Effector memory CD4-positive, alpha-beta T cell (primary cell): ENCODE results near the gene HDHD2.

ENCODE experiments used
- DNase-seq, 3 donors: peaks; one replicate each; pipeline ENCODE4 v3.0.0-alpha.2; 2020
- H3K27ac ChIP-seq: 2 replicates; pipeline ENCODE4 v1.7.0; 2013; ENCODE audit warnings: mild to moderate bottlenecking, low read length, moderate library complexity; ENCODE audit not compliant: insufficient read depth, poor library complexity, severe bottlenecking
- H3K27me3 ChIP-seq: replicated peaks from 2 replicates; pipeline ENCODE4 v1.7.0; 2013; ENCODE audit warnings: mild to moderate bottlenecking, low read length; ENCODE audit not compliant: insufficient read depth, control insufficient read depth, poor library complexity, severe bottlenecking
- H3K36me3 ChIP-seq: 2 replicates; pipeline ENCODE4 v1.7.0; 2013; ENCODE audit warnings: mild to moderate bottlenecking, low read length, moderate library complexity; ENCODE audit not compliant: control insufficient read depth, insufficient read depth
- H3K4me1 ChIP-seq: 2 replicates; pipeline ENCODE4 v1.7.0; 2013; ENCODE audit warnings: low read length, mild to moderate bottlenecking; ENCODE audit not compliant: control insufficient read depth, insufficient read depth, poor library complexity, severe bottlenecking
- H3K4me3 ChIP-seq: 2 replicates; pipeline ENCODE4 v1.7.0; 2013; ENCODE audit warnings: low read length, low read depth, mild to moderate bottlenecking; ENCODE audit not compliant: insufficient read depth, poor library complexity, severe bottlenecking
- H3K9me3 ChIP-seq: 2 replicates; pipeline ENCODE4 v1.7.0; 2013; ENCODE audit warnings: mild to moderate bottlenecking, low read length, moderate library complexity; ENCODE audit not compliant: control insufficient read depth

Gene HDHD2

DNA sequence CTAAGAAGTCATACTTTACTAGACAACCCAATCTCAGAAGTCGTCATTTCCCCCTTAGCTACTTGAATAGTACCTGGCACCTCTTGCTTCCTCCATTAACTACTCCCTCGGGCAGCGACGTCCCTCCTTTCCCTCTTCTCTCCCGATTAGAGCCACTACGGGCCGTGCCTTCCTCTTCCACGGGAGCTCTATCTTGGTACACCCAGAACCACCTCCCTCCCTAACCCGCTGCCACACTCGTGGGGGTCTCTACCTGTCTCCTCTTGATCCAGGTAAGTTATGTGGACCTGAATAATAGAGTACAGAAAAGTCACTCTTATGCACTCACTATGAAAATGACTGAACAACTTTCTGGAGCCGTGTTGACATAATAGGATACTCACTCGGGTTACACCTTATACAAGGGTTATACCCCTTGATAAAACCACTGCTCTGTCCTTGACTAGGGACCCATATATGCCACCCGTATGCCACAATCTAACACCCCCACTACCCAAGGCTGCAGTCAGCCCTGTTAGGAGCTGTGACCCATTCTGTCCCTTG, 595 bp upstream of the HDHD2 start:
- H3K9me3 ChIP-seq: no peaks in the 10 kb centered on the region
- H3K36me3 ChIP-seq: no peaks in the 10 kb centered on the region
- H3K4me3 ChIP-seq: peak overlapping the region; percentile 84
- DNase-seq: no peak
- no peaks in the 10 kb centered on the region for H3K27me3 ChIP-seq
- H3K27ac ChIP-seq: peak overlapping the region; percentile 68
- peaks cover 13% of the 10 kb centered on the region for H3K4me1 ChIP-seq

DNA sequence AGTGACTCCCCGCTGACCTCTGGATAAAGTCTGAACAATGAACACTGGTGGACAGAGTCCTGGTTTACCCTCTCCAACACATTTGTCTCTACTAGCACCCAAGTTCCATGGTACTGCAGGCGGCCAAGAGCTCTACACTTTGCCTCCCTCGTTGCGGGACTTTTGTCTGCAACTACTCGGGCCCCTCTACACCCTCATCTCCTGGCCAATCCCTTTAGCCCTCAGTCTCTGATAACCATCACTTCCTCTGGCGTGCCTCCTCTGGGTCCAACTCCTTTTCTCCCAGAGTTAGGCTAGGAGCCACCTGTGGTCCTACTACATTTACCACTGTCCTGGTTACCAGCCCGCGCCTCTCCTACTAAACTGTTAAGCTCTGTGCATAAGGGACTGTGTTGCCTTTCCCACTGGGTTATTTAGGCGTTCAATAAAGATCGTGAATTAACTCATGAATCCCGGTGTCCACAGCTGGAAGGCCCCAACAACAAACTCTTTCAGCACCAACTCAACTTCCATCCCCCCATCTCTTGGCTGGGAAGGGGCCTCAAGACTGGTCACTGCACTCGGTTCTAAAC, 757 bp downstream of the HDHD2 start:
- no peak for DNase-seq
- H3K4me1 ChIP-seq: peaks cover 13% of the 10 kb centered on the region

DNA sequence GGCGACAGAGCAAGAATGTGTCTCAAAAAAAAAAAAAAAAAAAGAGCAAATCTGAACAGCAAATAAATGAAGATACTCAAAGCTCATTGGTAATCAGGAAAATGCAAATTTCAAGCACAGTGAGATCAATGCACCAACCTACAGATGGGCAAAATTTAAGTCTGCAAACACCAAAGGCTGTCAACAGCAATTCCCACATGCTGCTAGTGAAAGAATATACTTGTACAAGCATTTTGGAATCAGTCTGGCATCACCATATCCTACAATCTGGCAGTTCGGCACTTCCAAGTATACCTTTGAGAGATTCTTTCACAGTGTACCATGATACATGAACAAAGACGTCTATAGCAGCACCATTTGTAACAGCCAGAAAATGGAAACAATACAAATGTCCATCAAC, 4.1 kb downstream of the HDHD2 start:
- Histone ChIP-seq H3K4me1 (peaks cover 10% of the 10 kb centered on the region), H3K36me3 (no peaks in the 10 kb centered on the region), H3K27me3 (no peaks in the 10 kb centered on the region), H3K9me3 (no peaks in the 10 kb centered on the region), H3K27ac (no peak overlapping the region), H3K4me3 (no peak overlapping the region)
- no peak for DNase-seq

More for the DNA sequence above, 757 bp downstream of the HDHD2 start:
- Histone ChIP-seq H3K36me3 (no peaks in the 10 kb centered on the region), H3K4me3 (peak overlapping the region; percentile 84), H3K9me3 (no peaks in the 10 kb centered on the region), H3K27me3 (no peaks in the 10 kb centered on the region), H3K27ac (peak overlapping the region; percentile 68)

DNA sequence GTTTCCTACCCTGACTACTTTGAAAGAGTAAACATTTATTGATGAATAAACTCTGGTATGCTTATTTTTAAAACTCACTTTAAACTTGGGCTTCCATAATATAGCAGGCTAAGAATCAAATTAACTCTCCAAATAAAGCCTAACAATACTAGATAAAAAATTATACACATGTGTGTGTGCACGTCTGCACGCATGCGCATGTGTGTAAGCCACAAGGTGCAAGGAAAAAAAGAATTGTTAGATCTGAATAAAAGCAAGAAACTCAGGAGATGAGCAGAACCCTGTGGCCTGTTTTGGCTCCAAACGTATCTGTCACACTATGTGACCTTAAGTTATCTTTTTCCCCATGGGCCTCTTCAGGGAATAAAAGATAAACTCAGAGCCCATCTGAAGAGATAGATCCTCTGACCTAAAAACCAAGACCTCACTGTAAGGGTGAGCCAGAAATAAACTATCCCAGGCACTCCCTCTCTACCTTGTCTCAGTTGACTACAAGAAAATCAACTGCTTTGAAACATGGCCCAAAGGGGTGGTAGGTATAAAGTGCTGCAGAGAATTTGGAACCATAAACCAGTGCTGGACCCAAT, 6.3 kb downstream of the HDHD2 start:
- H3K4me3 ChIP-seq: no peak overlapping the region
- no peaks in the 10 kb centered on the region for H3K36me3 ChIP-seq
- no peak for DNase-seq
- no peaks in the 10 kb centered on the region for H3K4me1 ChIP-seq
- no peaks in the 10 kb centered on the region for H3K9me3 ChIP-seq
- H3K27me3 ChIP-seq: no peaks in the 10 kb centered on the region
- no peak overlapping the region for H3K27ac ChIP-seq

DNA sequence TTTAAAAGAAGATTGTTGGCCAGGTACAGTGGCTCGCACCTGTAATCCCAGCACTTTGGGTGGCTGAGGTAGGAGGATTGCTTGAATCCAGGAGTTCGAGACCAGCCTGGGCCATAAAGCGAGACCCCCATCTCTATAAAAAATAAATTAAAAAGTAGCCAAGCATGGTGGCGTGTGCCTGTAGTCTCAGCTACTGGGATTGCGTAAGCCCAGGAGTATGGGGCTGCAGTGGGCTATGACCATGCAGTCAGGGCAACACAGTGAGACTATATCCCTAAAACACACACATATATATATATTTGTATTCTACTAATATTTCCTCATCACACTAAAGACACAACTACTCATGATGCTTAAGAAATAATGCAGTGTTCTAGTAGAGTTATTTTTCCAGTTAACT, 7.1 kb downstream of the HDHD2 start:
- Histone ChIP-seq H3K4me1 (no peaks in the 10 kb centered on the region), H3K36me3 (no peaks in the 10 kb centered on the region), H3K27me3 (no peaks in the 10 kb centered on the region), H3K27ac (no peak overlapping the region), H3K9me3 (no peaks in the 10 kb centered on the region), H3K4me3 (no peak overlapping the region)
- no peak for DNase-seq

DNA sequence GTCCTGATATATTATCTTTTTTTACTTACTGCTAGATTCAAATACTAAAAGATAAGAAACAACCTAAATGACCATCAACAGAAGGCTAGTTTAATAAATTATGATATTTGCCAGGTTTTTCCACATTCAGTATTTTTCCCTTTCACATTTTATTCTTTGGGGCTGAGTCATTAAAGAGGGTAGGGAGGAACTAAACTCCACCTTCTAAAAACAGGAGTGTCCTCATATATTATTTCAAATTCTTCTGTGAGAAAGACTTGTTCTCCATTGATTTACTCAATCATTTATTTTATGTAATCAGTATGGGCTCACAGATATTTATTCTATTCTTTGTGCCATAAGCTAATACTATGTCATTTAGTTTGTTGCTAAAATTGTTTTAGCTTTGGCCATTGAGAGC, 9.0 kb downstream of the HDHD2 start:
- Histone ChIP-seq H3K9me3 (no peaks in the 10 kb centered on the region), H3K27me3 (no peaks in the 10 kb centered on the region), H3K4me3 (no peak overlapping the region), H3K4me1 (no peaks in the 10 kb centered on the region), H3K36me3 (peaks cover under 1% of the 10 kb centered on the region), H3K27ac (no peak overlapping the region)
- no peak for DNase-seq

DNA sequence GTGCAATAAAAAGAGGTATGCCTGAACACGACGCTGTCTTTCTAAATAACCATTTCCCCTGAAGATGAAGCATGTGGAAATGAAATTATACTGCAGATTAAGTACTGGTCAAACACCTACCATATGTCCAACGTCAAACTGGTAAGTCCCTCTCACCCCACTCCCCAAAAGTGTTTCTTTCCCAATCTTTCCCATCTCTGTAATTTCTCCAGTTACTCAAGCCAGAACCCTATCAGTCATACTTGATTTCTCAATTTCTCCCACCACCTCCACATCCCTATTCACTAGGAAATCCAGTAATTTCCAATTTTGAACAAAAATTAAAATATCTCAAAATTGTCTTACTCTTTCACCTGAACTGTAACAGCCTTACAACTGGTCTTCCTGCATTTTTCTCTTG, 29.2 kb downstream of the HDHD2 start:
- DNase-seq: no peak
- Histone ChIP-seq H3K4me3 (no peak overlapping the region), H3K27me3 (no peaks in the 10 kb centered on the region), H3K4me1 (no peaks in the 10 kb centered on the region), H3K27ac (no peak overlapping the region), H3K36me3 (no peaks in the 10 kb centered on the region), H3K9me3 (no peaks in the 10 kb centered on the region)

DNA sequence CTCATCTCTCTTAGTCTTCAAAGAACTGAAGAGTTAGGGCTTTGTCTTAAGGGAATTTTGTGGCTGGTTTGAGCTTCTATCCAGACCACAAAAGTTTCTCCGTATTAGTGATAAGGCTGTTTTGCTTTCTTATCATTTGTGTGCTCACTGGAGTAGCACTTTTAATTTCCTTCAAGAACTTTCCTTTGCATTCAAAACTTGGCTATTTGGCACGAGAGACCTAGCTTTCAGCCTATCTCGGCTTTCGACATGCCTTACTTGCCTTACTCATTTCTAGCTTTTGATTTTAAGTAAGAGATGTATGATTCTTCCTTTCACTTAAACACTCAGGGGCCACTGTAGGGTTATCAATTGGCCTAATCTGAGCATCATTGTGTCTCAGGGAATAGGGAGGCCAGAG, 29.9 kb downstream of the HDHD2 start:
- H3K36me3 ChIP-seq: no peaks in the 10 kb centered on the region
- H3K9me3 ChIP-seq: no peaks in the 10 kb centered on the region
- H3K4me1 ChIP-seq: no peaks in the 10 kb centered on the region
- no peak for DNase-seq
- no peaks in the 10 kb centered on the region for H3K27me3 ChIP-seq
- no peak overlapping the region for H3K27ac ChIP-seq
- H3K4me3 ChIP-seq: no peak overlapping the region

DNA sequence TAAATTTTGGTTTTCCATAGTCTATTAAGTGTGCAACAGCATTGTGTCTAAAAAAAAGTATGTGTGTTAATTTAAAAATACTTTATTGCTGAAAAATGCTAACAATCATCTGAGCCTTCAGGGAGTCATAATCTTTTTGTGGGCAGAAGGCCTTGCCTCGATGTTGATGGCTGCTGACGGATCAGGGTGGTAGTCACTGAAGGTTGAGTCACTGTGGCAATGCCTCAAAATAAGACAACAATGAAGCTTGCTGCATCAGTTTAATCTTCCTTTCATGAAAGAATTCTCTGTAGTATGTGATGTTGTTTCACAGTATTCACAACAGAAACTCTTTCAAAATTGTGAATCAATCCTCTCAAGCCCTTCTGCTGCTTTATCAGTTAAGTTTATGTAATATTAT, 31.3 kb downstream of the HDHD2 start:
- Histone ChIP-seq H3K4me1 (no peaks in the 10 kb centered on the region), H3K36me3 (peaks cover 6% of the 10 kb centered on the region), H3K27me3 (no peaks in the 10 kb centered on the region), H3K4me3 (no peak overlapping the region), H3K9me3 (no peaks in the 10 kb centered on the region), H3K27ac (no peak overlapping the region)
- no peak for DNase-seq

DNA sequence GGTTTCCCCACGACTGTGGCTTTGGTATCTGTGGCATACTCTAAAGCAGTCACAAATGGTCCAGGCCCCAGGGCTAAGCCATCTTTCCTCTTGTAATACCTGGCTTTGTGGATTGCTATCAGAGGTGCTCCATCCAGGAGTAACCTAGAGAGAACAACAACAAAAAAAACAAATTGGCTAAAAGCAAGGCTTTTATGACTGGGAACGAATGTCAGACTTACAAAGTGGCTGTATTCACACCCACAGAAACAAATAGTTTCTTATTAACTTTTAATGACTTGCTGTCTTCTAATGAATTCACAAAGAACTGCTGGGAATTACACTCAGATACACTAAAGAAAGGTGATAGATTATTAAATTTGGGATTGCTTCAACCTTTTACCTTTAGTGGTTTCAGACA, 35.1 kb downstream of the HDHD2 start:
- no peaks in the 10 kb centered on the region for H3K4me1 ChIP-seq
- H3K4me3 ChIP-seq: no peak overlapping the region
- no peaks in the 10 kb centered on the region for H3K9me3 ChIP-seq
- DNase-seq: no peak
- no peaks in the 10 kb centered on the region for H3K27me3 ChIP-seq
- H3K36me3 ChIP-seq: peaks cover 26% of the 10 kb centered on the region
- H3K27ac ChIP-seq: no peak overlapping the region
